K562 (cell line): Measurements from ENCODE around the gene TNFAIP8L2. TPM values are rescaled to one million over a fixed set of nuclear protein-coding genes. Genes with fewer than 3 reads are reported as not detected.
A peak's percentile ranks its signal among the peaks of the same experiment; 100 is the strongest.

Source experiments
- ATAC-seq: fragments of 200-7000 bp; cut with Tn5 transposase; 3 replicates; pipeline ENCODE4 v1.9.1; 2020; ENCODE audit warnings: moderate library complexity
- BruUV-seq: library from RNA; stranded (reverse); fragments of 400-500 nt; replicated peaks from 2 replicates; lab custom pipeline; 2021; lab: Mats Ljungman, UMichigan
- CTCF ChIA-PET: fragments of 300-600 bp; formaldehyde crosslinking; extraction: SDS; loops from one replicate; lab custom pipeline; 2021; ENCODE audit warnings: low intra/inter-chr PET ratio; lab: Yijun Ruan, JAX
- POLR2A ChIA-PET: fragments of 300-600, 350-650 bp; sonication (Branson Sonifier 250); formaldehyde crosslinking; extraction: SDS; loops from one replicate; lab custom pipeline; 2021; ENCODE audit warnings: antibody characterized with exemption, inconsistent platforms; lab: Yijun Ruan, JAX
- DNase-seq, 4 experiments: peaks; one replicate each; pipeline versions ENCODE4 v3.0.0 to v3.0.0-alpha.2; 2011 to 2018; ENCODE audit warnings: low spot score in 3 of 4, mixed read lengths in 3 of 4; ENCODE audit errors: extremely low read depth in 1 of 4
- FAIRE-seq: peaks from 2 replicates; lab custom pipeline; 2011; peaks lifted over from hg19 to GRCh38; lab: Jason Lieb, UNC
- H2AFZ ChIP-seq: 2 replicates; pipeline ENCODE4 v1.6.0; 2011; ENCODE audit warnings: low read depth, low read length, control low read depth, inconsistent platforms
- H3K27ac ChIP-seq: fragments of 200-600 bp; 3 replicates; pipeline ENCODE4 v1.8.0; 2011; ENCODE audit warnings: low read depth, mild to moderate bottlenecking, control low read depth, inconsistent platforms, low read length, moderate library complexity, mixed read lengths; ENCODE audit errors: extremely low read depth
- H3K27me3 ChIP-seq, 2 experiments: fragments of 300-600 bp in 1 of 2; 2 replicates in 1 of 2; 3 replicates in 1 of 2; pipeline versions ENCODE4 v1.6.0 to v1.8.0; 2011; ENCODE audit warnings: inconsistent platforms in 2 of 2, low read length in 2 of 2, mild to moderate bottlenecking in 1 of 2, mixed read lengths in 1 of 2, moderate library complexity in 1 of 2; ENCODE audit not compliant: control insufficient read depth in 2 of 2, insufficient read depth in 2 of 2
- H3K36me3 ChIP-seq: fragments of 300-600 bp; 3 replicates; pipeline ENCODE4 v1.8.0; 2011; ENCODE audit warnings: mild to moderate bottlenecking, low read length, inconsistent platforms; ENCODE audit not compliant: control insufficient read depth, insufficient read depth
- H3K4me1 ChIP-seq, 2 experiments: fragments of 200-600 bp in 1 of 2; replicated peaks in 1 of 2; 2 replicates in 1 of 2; 3 replicates in 1 of 2; pipeline versions ENCODE4 v1.5.1 to v1.8.0; 2011; ENCODE audit warnings: inconsistent platforms in 2 of 2, low read length in 2 of 2, mild to moderate bottlenecking in 1 of 2, mixed read lengths in 1 of 2, moderate library complexity in 1 of 2; ENCODE audit not compliant: control insufficient read depth in 2 of 2, insufficient read depth in 2 of 2
- H3K4me2 ChIP-seq: 2 replicates; pipeline ENCODE4 v1.6.1; 2011; ENCODE audit warnings: low read length, control low read depth, inconsistent platforms, mixed read lengths; ENCODE audit not compliant: insufficient read depth
- H3K4me3 ChIP-seq: fragments of 200-600 bp; sonication (generic), shearing (Covaris generic); 2 replicates; pipeline ENCODE4 v1.5.1; 2016; ENCODE audit warnings: control low read depth, inconsistent platforms
- H3K79me2 ChIP-seq: fragments of 200-600 bp; 3 replicates; pipeline ENCODE4 v1.8.0; 2011; ENCODE audit warnings: low read length, inconsistent platforms; ENCODE audit not compliant: control insufficient read depth, insufficient read depth
- H3K9ac ChIP-seq, 2 experiments: 2 replicates each; pipeline versions ENCODE4 v1.6.0 to v1.6.1; 2011; ENCODE audit warnings: low read depth in 2 of 2, low read length in 2 of 2, control low read depth in 1 of 2, inconsistent platforms in 1 of 2, mild to moderate bottlenecking in 1 of 2, mixed read lengths in 1 of 2; ENCODE audit not compliant: insufficient read depth in 1 of 2
- H3K9me1 ChIP-seq: one replicate; pipeline ENCODE4 v1.6.0; 2011; ENCODE audit warnings: inconsistent platforms, mild to moderate bottlenecking, low read length, moderate library complexity; ENCODE audit not compliant: control insufficient read depth, insufficient read depth
- H3K9me3 ChIP-seq: replicated peaks from 2 replicates; pipeline ENCODE4 v1.5.1; 2011; ENCODE audit warnings: low read depth, low read length, inconsistent platforms; ENCODE audit not compliant: control insufficient read depth, insufficient read depth
- H4K20me1 ChIP-seq: replicated peaks from 2 replicates; pipeline ENCODE4 v1.6.1; 2011; ENCODE audit warnings: low read length, inconsistent platforms, mixed read lengths; ENCODE audit not compliant: control insufficient read depth, insufficient read depth
- BRD9 ChIP-seq: fragments of 450-650 bp; IDR thresholded peaks from 2 replicates; pipeline ENCODE4 v1.6.1; 2018; ENCODE audit warnings: low read depth; ENCODE audit not compliant: partially characterized antibody
- CHAMP1 ChIP-seq: fragments of 450-650 bp; IDR thresholded peaks from 2 replicates; pipeline ENCODE4 v1.6.1; 2016; ENCODE audit warnings: mild to moderate bottlenecking
- CTBP1 ChIP-seq: fragments of 450-650 bp; IDR thresholded peaks from 2 replicates; pipeline ENCODE4 v1.6.1; 2016; ENCODE audit warnings: borderline replicate concordance
- FOXA1 ChIP-seq: fragments of 450-650 bp; IDR thresholded peaks from 2 replicates; pipeline ENCODE4 v1.6.1; 2016; ENCODE audit warnings: mild to moderate bottlenecking, borderline replicate concordance
- FOXK2 ChIP-seq, 2 experiments: fragments of 450-650 bp; IDR thresholded peaks in 1 of 2; conservative IDR thresholded peaks in 1 of 2; 2 replicates each; pipeline ENCODE4 v1.6.1; 2016; ENCODE audit warnings: low read depth in 2 of 2, mild to moderate bottlenecking in 1 of 2
- FOXP1 ChIP-seq: sonication (generic); formaldehyde crosslinking; IDR thresholded peaks from 2 replicates; pipeline ENCODE4 v1.8.0; 2022; ENCODE audit warnings: mild to moderate bottlenecking, missing genetic modification reagents
- GABPB1 ChIP-seq: sonication (generic); formaldehyde crosslinking; IDR thresholded peaks from 2 replicates; pipeline ENCODE4 v1.8.0; 2022; ENCODE audit warnings: mild to moderate bottlenecking, missing genetic modification reagents
- GTF2F1 ChIP-seq: IDR thresholded peaks from 2 replicates; pipeline ENCODE4 v1.6.1; 2011; ENCODE audit warnings: low read depth, low read length, improper control_type of control experiment
- HDAC2 ChIP-seq: fragments of 450-650 bp; IDR thresholded peaks from 2 replicates; pipeline ENCODE4 v1.6.1; 2016; ENCODE audit warnings: mild to moderate bottlenecking
- HLTF ChIP-seq: fragments of 450-650 bp; IDR thresholded peaks from 2 replicates; pipeline ENCODE4 v1.6.1; 2016
- HMG20A ChIP-seq: fragments of 450-650 bp; formaldehyde crosslinking; conservative IDR thresholded peaks from 2 replicates; pipeline ENCODE4 v1.4.0; 2020; ENCODE audit warnings: mild to moderate bottlenecking, mixed read lengths
- HNRNPLL ChIP-seq: fragments of 200-400 bp; formaldehyde crosslinking; IDR thresholded peaks from 2 replicates; pipeline ENCODE4 v1.6.1; 2017; ENCODE audit warnings: low read length, low read depth, mild to moderate bottlenecking; ENCODE audit not compliant: poor library complexity, severe bottlenecking
- KAT7 ChIP-seq: sonication (generic); formaldehyde crosslinking; IDR thresholded peaks from 2 replicates; pipeline ENCODE4 v1.8.0; 2022; ENCODE audit warnings: missing genetic modification reagents, mild to moderate bottlenecking, borderline replicate concordance
- KDM5B ChIP-seq: fragments of 200-600 bp; sonication (generic); IDR thresholded peaks from 2 replicates; pipeline ENCODE4 v1.6.1; 2012; ENCODE audit warnings: low read depth, mild to moderate bottlenecking, moderate library complexity, low read length, control low read depth, inconsistent platforms; ENCODE audit not compliant: insufficient replicate concordance
- LEF1 ChIP-seq: fragments of 450-650 bp; IDR thresholded peaks from 2 replicates; pipeline ENCODE4 v1.6.1; 2016; ENCODE audit warnings: mild to moderate bottlenecking
- NCOR1 ChIP-seq: fragments of 450-650 bp; IDR thresholded peaks from 2 replicates; pipeline ENCODE4 v1.6.1; 2016; ENCODE audit warnings: mild to moderate bottlenecking, moderate library complexity
- TAF7 ChIP-seq: fragments of 450-650 bp; IDR thresholded peaks from 2 replicates; pipeline ENCODE4 v1.6.1; 2016; ENCODE audit warnings: missing genetic modification characterization, missing compliant biosample characterization
- TBP ChIP-seq: optimal IDR thresholded peaks from 2 replicates; pipeline ENCODE3; 2011; ENCODE audit warnings: low read depth, low read length, improper control_type of control experiment
- ZNF24 ChIP-seq: fragments of 450-650 bp; IDR thresholded peaks from 2 replicates; pipeline ENCODE4 v1.6.1; 2016
- WGBS: fragments of 100-300 bp; shearing (Covaris generic); methylation state at CpG from one replicate; pipeline ENCODE4 v1.1.6; 2016; ENCODE audit warnings: low coverage, mixed read lengths; ENCODE audit not compliant: insufficient coverage; ENCODE audit errors: missing lambda C conversion rate; 5-methylcytosine and 5-hydroxymethylcytosine counted together
- in situ Hi-C: fragments of 300-500 bp; cut with MboI; formaldehyde crosslinking; loops from 4 replicates; pipeline ENCODE4 v1.15.0; 2018; ENCODE audit warnings: inconsistent platforms, mixed read lengths
- intact Hi-C: fragments of 100-400 bp; cut with micrococcal nuclease; formaldehyde crosslinking; loops from 2 replicates; pipeline ENCODE4 v1.14.2; 2022
- polyA plus RNA-seq, 8 experiments: library from polyadenylated mRNA; depleted of rRNA in 4 of 8; stranded (reverse) in 5 of 8; unstranded in 3 of 8; fragments of >200 nt; fragmentation: Nextera tagmentation in 2 of 8; fragmentation: Illumina TruSeq in 1 of 8; extraction: Ambion mirVana in 2 of 8; extraction: Trizol in 1 of 8; gene quantifications; 2 replicates each; pipeline versions ENCODE4 v1.2.1 to v1.2.3, GENCODE V29; 2011 to 2014; ENCODE audit warnings: inconsistent platforms in 1 of 8, missing spikeins in 1 of 8
- total RNA-seq, 7 experiments: library from RNA; depleted of rRNA in 6 of 7; stranded (reverse); fragments of >200 nt in 6 of 7; fragmentation: Illumina TruSeq in 2 of 7; extraction: Trizol in 2 of 7; gene quantifications; 2 replicates each; pipeline versions ENCODE4 v1.2.1 to v1.2.3, GENCODE V29; 2011 to 2021; ENCODE audit warnings: low replicate concordance in 1 of 7

The TNFAIP8L2 gene
- total and polyA plus RNA-seq, 9 of the 15 experiments (the other 6 are each of a cell fraction or from before 2014, with no cell fraction given) = 0.05 to 1.7 (median 0.52) TPM

GRCh38 chr1:151146412-151147131, 9.9 kb upstream of the TNFAIP8L2 start, which contains the start of gene SEMA6C:
Gene SEMA6C, minus strand, starts transcription at chr1:151146631. Its CDS starts 4,010 bp downstream, at chr1:151142621.
- Histone ChIP-seq H3K27ac (peak within 1 kb of the TSS; percentile 39; the same call in 1 of the 3 replicates), H3K9ac (peak within 1 kb of the TSS; percentile 50 to 93), H3K36me3 (no peaks in the 10 kb centered on the region), H3K4me2 (peak within 1 kb of the TSS; percentile 82), H3K9me1 (no peaks in the 10 kb centered on the region), H2AFZ (peak within 1 kb of the TSS; percentile 92), H3K79me2 (no peaks in the 10 kb centered on the region), H4K20me1 (no peaks in the 10 kb centered on the region; the same call in 1 of the 2 replicates), H3K4me1 (peaks cover 20 to 46% of the 10 kb centered on the region in 2 experiments; a peak in 4 of 5 replicates), H3K27me3 (no peaks in the 10 kb centered on the region), H3K9me3 (no peaks in the 10 kb centered on the region), H3K4me3 (peak within 1 kb of the TSS; percentile 59)
- DNase-seq = peak; percentile 93 to 95 (median 94)
- FAIRE-seq = peak; percentile 96
- in situ Hi-C loops = no loop called here
- intact Hi-C loops = no loop called here
- TSS peak; percentile 44 for BruUV-seq
- ChIA-PET CTCF (no interaction called here), POLR2A (no interaction called here)
- WGBS = 1% methylated on average over 45 of the region's 61 CpGs
- ATAC-seq = peak; percentile 99
- no peak for TF ChIP-seq CHAMP1
- TF ChIP-seq TBP = peak; percentile 58
- TF ChIP-seq GABPB1 = peak; percentile 38; the same call in 1 of the 2 replicates
- peak; percentile 30; the same call in 1 of the 2 replicates for TF ChIP-seq CTBP1
- peak; percentile 83 for TF ChIP-seq HNRNPLL
- no peak for TF ChIP-seq GTF2F1
- TF ChIP-seq KAT7 (CRISPR knock-in tag) = no peak
- no peak for TF ChIP-seq FOXP1
- TF ChIP-seq HMG20A (CRISPR knock-in tag) = no peak
- no peak for TF ChIP-seq FOXA1
- TF ChIP-seq KDM5B = peak; percentile 70
- no peak for TF ChIP-seq ZNF24
- TF ChIP-seq NCOR1 = no peak
- 0 out of 2 replicates have a peak, but pooled peaks have one; percentile 16 for TF ChIP-seq TAF7 (tag)
- no peak for TF ChIP-seq LEF1
- TF ChIP-seq HDAC2 = peak; percentile 25; the same call in 1 of the 2 replicates
- TF ChIP-seq HLTF = no peak
- no peak for TF ChIP-seq BRD9
- TF ChIP-seq FOXK2 (conservative IDR thresholded peaks at IDR 0.05 in 1 of 2, IDR thresholded peaks at IDR 0.05 in 1 of 2; ENCODE audit: low read depth in 2 of 2) = no peak
